CD8-positive, alpha-beta memory T cell (primary cell): ENCODE measurements around the gene GRAP. TPM values are rescaled to one million over a fixed set of nuclear protein-coding genes. Genes with fewer than 3 reads are reported as not detected.

Source experiments
- CTCF ChIA-PET: fragments of 350-600 bp; sonication (Branson Sonifier 250); formaldehyde crosslinking; loops from one replicate; lab custom pipeline; 2021; ENCODE audit warnings: antibody characterized with exemption; lab: Charles Lee
- POLR2A ChIA-PET: fragments of 350-600 bp; sonication (Branson Sonifier 250); formaldehyde crosslinking; loops from one replicate; lab custom pipeline; 2021; ENCODE audit warnings: antibody characterized with exemption; lab: Charles Lee
- DNase-seq, 5 donors: peaks; one replicate each; pipeline versions ENCODE4 v3.0.0 to v3.0.0-alpha.2; 2020 to 2022; ENCODE audit warnings: mixed read lengths in 1 of 5
- H3K27ac ChIP-seq: one replicate; pipeline ENCODE4 v1.7.0; 2013; ENCODE audit warnings: low read depth, mild to moderate bottlenecking, low read length, moderate library complexity
- H3K27me3 ChIP-seq: 2 replicates; pipeline ENCODE4 v1.7.0; 2013; ENCODE audit warnings: low read length, mild to moderate bottlenecking; ENCODE audit not compliant: insufficient read depth, poor library complexity, severe bottlenecking
- H3K36me3 ChIP-seq: 2 replicates; pipeline ENCODE4 v1.7.0; 2013; ENCODE audit warnings: mild to moderate bottlenecking, low read length, moderate library complexity; ENCODE audit not compliant: insufficient read depth
- H3K4me1 ChIP-seq: 2 replicates; pipeline ENCODE4 v1.7.0; 2013; ENCODE audit warnings: mild to moderate bottlenecking, low read length, moderate library complexity; ENCODE audit not compliant: insufficient read depth
- H3K4me3 ChIP-seq: 2 replicates; pipeline ENCODE4 v1.7.0; 2013; ENCODE audit warnings: mild to moderate bottlenecking, low read length
- H3K9me3 ChIP-seq: 2 replicates; pipeline ENCODE4 v1.7.0; 2013; ENCODE audit warnings: mild to moderate bottlenecking, low read length
- H3K27ac Mint-ChIP-seq, 8 donors: one replicate each; pipeline ENCODE4 v1.8.0; 2020 to 2021; ENCODE audit warnings: mixed read lengths in 8 of 8, mild to moderate bottlenecking in 6 of 8, inconsistent platforms in 3 of 8, moderate library complexity in 3 of 8
- H3K27me3 Mint-ChIP-seq, 2 donors: one replicate each; pipeline ENCODE4 v1.8.0; 2020 to 2021; ENCODE audit warnings: mixed read lengths in 2 of 2, mild to moderate bottlenecking in 1 of 2, moderate library complexity in 1 of 2
- H3K36me3 Mint-ChIP-seq, 3 donors: one replicate each; pipeline ENCODE4 v1.8.0; 2020 to 2021; ENCODE audit warnings: mixed read lengths in 3 of 3, inconsistent platforms in 1 of 3, mild to moderate bottlenecking in 1 of 3
- H3K4me1 Mint-ChIP-seq, 3 donors: one replicate each; pipeline ENCODE4 v1.8.0; 2020 to 2021; ENCODE audit warnings: mixed read lengths in 3 of 3, inconsistent platforms in 1 of 3, mild to moderate bottlenecking in 1 of 3
- H3K4me3 Mint-ChIP-seq, 7 donors: one replicate each; pipeline ENCODE4 v1.8.0; 2020 to 2021; ENCODE audit warnings: mixed read lengths in 7 of 7, mild to moderate bottlenecking in 6 of 7, moderate library complexity in 4 of 7, inconsistent platforms in 2 of 7
- H3K9me3 Mint-ChIP-seq, 5 donors: one replicate each; pipeline ENCODE4 v1.8.0; 2020 to 2022; ENCODE audit warnings: mixed read lengths in 5 of 5, mild to moderate bottlenecking in 3 of 5, moderate library complexity in 2 of 5, inconsistent platforms in 1 of 5
- polyA plus RNA-seq: library from polyadenylated mRNA; unstranded; fragments of 300-500 nt; fragmentation: Illumina TruSeq; gene quantifications from one replicate; pipeline ENCODE4 v1.2.3, GENCODE V29; 2021
- total RNA-seq, 2 experiments: library from RNA; stranded (reverse); gene quantifications; one replicate each; pipeline ENCODE4 v1.2.3, GENCODE V29; 2021

Gene GRAP
- total and polyA plus RNA-seq, 3 experiments from 2014 or later: 7.9 to 36.2 (median 10.1) TPM

DNA sequence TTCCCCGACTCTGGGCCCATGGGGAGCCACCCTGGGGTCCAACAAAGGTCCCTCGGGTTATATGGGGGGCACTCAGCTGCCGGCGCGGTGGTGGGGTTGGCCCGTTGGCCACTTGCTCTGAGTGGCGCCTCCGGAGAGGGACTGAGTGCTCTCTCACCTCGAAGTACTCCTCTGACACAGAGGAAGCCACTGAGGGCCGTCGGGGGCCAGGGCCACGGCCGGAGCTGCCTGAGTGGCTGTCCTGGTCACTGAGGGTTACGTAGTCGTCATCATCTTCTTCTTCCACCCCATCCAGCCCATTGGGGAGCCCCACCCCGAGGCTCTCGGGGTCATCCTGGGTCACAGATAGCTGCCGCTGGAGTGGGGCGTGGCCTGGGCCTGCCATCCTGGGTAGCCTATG lies 69.1 kb downstream of the GRAP start:
- Mint-ChIP-seq H3K4me1 (no peaks in the 10 kb centered on the region), H3K9me3 (no peaks in the 10 kb centered on the region), H3K36me3 (peaks cover 0 to 62% (median 0%) of the 10 kb centered on the region in 3 donors), H3K27ac (peak overlapping the region in 1 of 8 donors; percentile 37), H3K27me3 (no peaks in the 10 kb centered on the region), H3K4me3 (no peak overlapping the region)
- H3K36me3 ChIP-seq: no peaks in the 10 kb centered on the region
- no peaks in the 10 kb centered on the region for H3K4me1 ChIP-seq
- ChIA-PET POLR2A (no interaction called here), CTCF (interaction anchor here (1.0 to 1.2 kb wide), 2 partner anchors 16 to 17 kb away, joined by 3 to 4 read pairs; no protein-coding TSS in a partner anchor)
- no peaks in the 10 kb centered on the region for H3K27me3 ChIP-seq
- H3K9me3 ChIP-seq: no peaks in the 10 kb centered on the region
- H3K27ac ChIP-seq: no peak overlapping the region
- no peak for DNase-seq
- no peak overlapping the region for H3K4me3 ChIP-seq

DNA sequence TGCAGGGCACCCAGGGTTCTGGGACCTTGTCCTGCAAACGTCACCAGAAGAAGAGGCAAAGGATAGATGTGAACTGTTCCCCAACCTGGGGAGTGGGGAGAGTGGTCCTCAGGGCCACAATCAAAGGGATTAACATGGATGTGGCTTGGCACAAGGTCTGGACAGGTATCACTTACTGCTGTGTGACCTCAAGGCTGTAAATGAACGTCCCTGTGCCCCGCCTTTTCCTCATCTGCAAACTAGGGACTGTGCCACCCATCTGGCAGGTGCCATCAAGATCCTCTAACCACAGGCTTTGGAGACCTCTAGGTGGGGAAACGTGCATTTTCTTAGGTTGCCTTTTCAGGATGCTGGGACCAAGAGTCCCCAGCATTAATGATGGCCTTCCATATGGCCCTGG lies 69.7 kb downstream of the GRAP start:
- ChIA-PET POLR2A (no interaction called here), CTCF (interaction anchor here (1.2 kb wide), 1 partner anchor 16 kb away, joined by 4 read pairs; no protein-coding TSS in a partner anchor)
- Mint-ChIP-seq H3K27ac (no peak overlapping the region), H3K4me3 (no peak overlapping the region), H3K4me1 (no peaks in the 10 kb centered on the region), H3K36me3 (peaks cover 0 to 66% (median 0%) of the 10 kb centered on the region in 3 donors), H3K9me3 (no peaks in the 10 kb centered on the region), H3K27me3 (no peaks in the 10 kb centered on the region)
- no peak overlapping the region for H3K27ac ChIP-seq
- no peak overlapping the region for H3K4me3 ChIP-seq
- DNase-seq: no peak
- no peaks in the 10 kb centered on the region for H3K4me1 ChIP-seq
- no peaks in the 10 kb centered on the region for H3K9me3 ChIP-seq
- H3K36me3 ChIP-seq: no peaks in the 10 kb centered on the region
- H3K27me3 ChIP-seq: no peaks in the 10 kb centered on the region

DNA sequence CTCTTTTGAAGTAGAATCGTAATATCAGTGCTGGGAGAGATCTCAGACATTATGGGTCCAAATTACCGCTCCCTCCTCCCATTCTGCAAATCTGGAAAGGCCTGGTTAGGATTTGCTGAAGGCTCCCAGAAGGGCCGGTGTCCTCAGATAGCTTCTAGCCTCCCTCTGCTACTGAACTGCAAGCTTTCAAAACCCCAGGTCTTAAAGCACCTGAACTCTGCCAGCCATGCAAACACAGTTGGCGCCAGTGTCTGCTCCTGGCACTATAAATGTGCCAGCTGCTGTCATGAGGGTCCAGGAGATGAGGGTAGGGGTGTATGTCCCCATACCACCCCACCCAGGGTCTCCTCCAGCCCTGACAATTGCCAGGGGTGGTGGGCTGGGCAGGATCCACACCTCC lies 70.6 kb downstream of the GRAP start:
- peaks cover 0 to 68% (median 0%) of the 10 kb centered on the region in 3 donors for H3K36me3 Mint-ChIP-seq
- Histone ChIP-seq H3K4me3 (no peak overlapping the region), H3K4me1 (no peaks in the 10 kb centered on the region), H3K9me3 (no peaks in the 10 kb centered on the region), H3K27ac (no peak overlapping the region), H3K27me3 (no peaks in the 10 kb centered on the region), H3K36me3 (no peaks in the 10 kb centered on the region)
- no peaks in the 10 kb centered on the region for H3K4me1 Mint-ChIP-seq
- ChIA-PET CTCF (interaction anchor here (0.6 kb wide), 1 partner anchor 16 kb away, joined by 3 read pairs; no protein-coding TSS in a partner anchor), POLR2A (no interaction called here)
- H3K9me3 Mint-ChIP-seq: no peaks in the 10 kb centered on the region
- DNase-seq: no peak
- no peaks in the 10 kb centered on the region for H3K27me3 Mint-ChIP-seq
- H3K4me3 Mint-ChIP-seq: no peak overlapping the region
- peak overlapping the region in 1 of 8 donors; percentile 15 for H3K27ac Mint-ChIP-seq

DNA sequence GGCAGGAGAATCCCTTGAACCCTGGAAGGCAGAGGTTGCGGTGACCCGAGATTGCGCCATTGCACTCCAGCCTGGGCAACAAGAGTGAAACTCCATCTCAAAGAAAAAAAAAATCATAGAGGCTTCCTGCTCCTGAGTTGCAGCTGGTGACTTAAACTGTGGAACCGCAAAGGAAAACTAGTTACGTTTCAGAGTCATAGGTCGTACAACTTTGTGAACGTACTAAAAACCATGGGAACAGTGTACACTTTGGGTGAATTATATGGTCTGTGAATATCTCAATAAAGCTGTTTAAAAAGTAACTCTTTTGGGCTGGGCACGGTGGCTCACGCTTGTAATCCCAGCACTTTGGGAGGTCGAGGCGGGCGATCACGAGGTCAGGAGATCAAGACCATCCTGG lies 71.2 kb downstream of the GRAP start:
- H3K9me3 ChIP-seq: no peaks in the 10 kb centered on the region
- Mint-ChIP-seq H3K9me3 (no peaks in the 10 kb centered on the region), H3K36me3 (peaks cover 0 to 69% (median 0%) of the 10 kb centered on the region in 3 donors), H3K4me3 (no peak overlapping the region), H3K4me1 (no peaks in the 10 kb centered on the region), H3K27me3 (no peaks in the 10 kb centered on the region), H3K27ac (no peak overlapping the region)
- H3K27me3 ChIP-seq: no peaks in the 10 kb centered on the region
- POLR2A ChIA-PET: interaction anchor here (0.5 kb wide), 1 partner anchor 79 kb away, joined by 8 read pairs; no protein-coding TSS in a partner anchor
- H3K27ac ChIP-seq: no peak overlapping the region
- no peak for DNase-seq
- no peaks in the 10 kb centered on the region for H3K4me1 ChIP-seq
- no peak overlapping the region for H3K4me3 ChIP-seq
- CTCF ChIA-PET: interaction anchor here (0.6 kb wide), 1 partner anchor 17 kb away, joined by 3 read pairs; no protein-coding TSS in a partner anchor
- no peaks in the 10 kb centered on the region for H3K36me3 ChIP-seq

DNA sequence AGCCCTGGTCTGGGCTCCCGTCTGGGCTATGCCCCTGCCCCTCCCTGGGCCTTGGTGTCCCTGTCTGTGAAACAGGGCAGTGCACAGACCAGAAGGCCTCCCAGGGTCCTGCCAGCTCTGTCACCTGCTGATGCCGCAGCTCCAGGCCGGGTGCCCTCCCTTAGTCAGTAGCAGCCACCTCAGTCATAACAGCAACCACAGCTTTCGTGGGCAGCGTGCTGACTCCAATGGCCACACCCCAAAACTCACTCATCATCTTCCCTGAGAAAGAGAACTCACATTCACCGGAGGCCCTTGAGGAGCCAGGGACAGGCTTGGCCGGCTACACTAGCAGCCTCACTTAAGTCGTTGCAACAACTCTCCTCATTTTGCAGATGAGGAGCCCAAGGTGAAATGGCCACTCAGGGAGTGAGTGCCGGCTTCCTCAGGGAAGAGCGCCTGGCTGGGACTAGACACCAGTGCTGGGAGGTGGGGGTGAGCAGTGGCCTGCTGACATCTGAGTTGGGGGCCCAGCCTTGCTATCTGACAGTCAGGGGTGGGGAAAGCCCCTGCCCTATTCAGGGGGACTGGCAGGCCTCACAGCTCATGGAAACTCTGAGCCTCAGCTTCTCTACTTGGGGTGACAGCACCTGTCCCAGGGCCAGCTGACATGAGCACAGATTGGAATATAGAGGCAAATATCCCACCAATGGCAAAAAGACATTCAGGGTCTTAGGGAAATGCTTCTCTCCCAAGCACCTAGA lies 72.2 kb downstream of the GRAP start:
- Histone ChIP-seq H3K4me3 (no peak overlapping the region), H3K9me3 (no peaks in the 10 kb centered on the region), H3K27ac (no peak overlapping the region), H3K27me3 (no peaks in the 10 kb centered on the region), H3K36me3 (no peaks in the 10 kb centered on the region), H3K4me1 (no peaks in the 10 kb centered on the region)
- peak overlapping the region in 1 of 8 donors; percentile 58 for H3K27ac Mint-ChIP-seq
- no peaks in the 10 kb centered on the region for H3K27me3 Mint-ChIP-seq
- H3K9me3 Mint-ChIP-seq: no peaks in the 10 kb centered on the region
- H3K4me1 Mint-ChIP-seq: peaks cover 0 to 9% (median 2%) of the 10 kb centered on the region in 3 donors
- ChIA-PET POLR2A (interaction anchor here (0.5 kb wide), 1 partner anchor 78 kb away, joined by 8 read pairs; no protein-coding TSS in a partner anchor), CTCF (interaction anchor here (1.3 kb wide), 1 partner anchor 13 kb away, joined by 3 read pairs; no protein-coding TSS in a partner anchor)
- H3K36me3 Mint-ChIP-seq: peaks cover 0 to 66% (median 0%) of the 10 kb centered on the region in 3 donors
- DNase-seq: no peak
- no peak overlapping the region for H3K4me3 Mint-ChIP-seq

DNA sequence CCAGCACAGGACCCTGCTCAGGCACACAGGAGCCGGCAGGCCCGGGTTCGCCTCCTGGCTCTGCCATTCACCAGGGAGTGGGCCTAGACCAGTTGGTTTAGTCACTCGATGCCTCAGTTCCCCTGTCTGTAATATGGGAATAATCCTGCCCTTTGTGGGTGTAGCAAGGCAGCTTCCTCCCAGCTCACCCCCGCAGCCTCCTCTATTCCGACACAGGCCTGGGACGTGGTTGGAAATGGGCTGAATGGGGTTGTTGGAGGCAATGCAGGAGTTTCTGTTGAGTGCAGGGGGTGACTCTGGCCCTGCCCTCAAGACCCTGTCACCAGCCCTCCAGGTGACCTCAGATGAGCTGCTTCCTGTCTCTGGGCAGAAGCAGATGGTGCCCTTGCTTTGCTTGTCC lies 75.0 kb downstream of the GRAP start:
- Histone ChIP-seq H3K27me3 (no peaks in the 10 kb centered on the region), H3K36me3 (no peaks in the 10 kb centered on the region), H3K4me1 (no peaks in the 10 kb centered on the region), H3K4me3 (no peak overlapping the region), H3K27ac (no peak overlapping the region), H3K9me3 (no peaks in the 10 kb centered on the region)
- ChIA-PET POLR2A (no interaction called here), CTCF (interaction anchor here (1.5 kb wide), 1 partner anchor 11 kb away, joined by 6 read pairs; no protein-coding TSS in a partner anchor)
- Mint-ChIP-seq H3K9me3 (no peaks in the 10 kb centered on the region), H3K27me3 (no peaks in the 10 kb centered on the region), H3K4me3 (no peak overlapping the region), H3K27ac (no peak overlapping the region), H3K4me1 (peaks cover 0 to 11% (median 3%) of the 10 kb centered on the region in 3 donors), H3K36me3 (peaks cover 0 to 40% (median 0%) of the 10 kb centered on the region in 3 donors)
- DNase-seq: no peak

Other genes starting within 250 kb of the GRAP start
- gene PRPSAP2, start 188.8 kb downstream of the GRAP start, total RNA-seq: 10 to 100 TPM; 49.7 to 51.6 TPM
- gene PRPSAP2, start 188.8 kb downstream of the GRAP start, polyA plus RNA-seq: 38.4 TPM
- gene SLC5A10, start 94.8 kb downstream of the GRAP start, total RNA-seq: not detected
- gene SLC5A10, start 94.8 kb downstream of the GRAP start, polyA plus RNA-seq: not detected
- 10 to 100 TPM; 13.1 to 14.6 TPM for gene FAM83G, start 42.2 kb downstream of the GRAP start, total RNA-seq
- 7.3 TPM for gene FAM83G, start 42.2 kb downstream of the GRAP start, polyA plus RNA-seq
- 1 to 10 TPM; 2.6 to 3.7 TPM for gene GRAPL, start 80.6 kb upstream of the GRAP start, total RNA-seq
- 1.1 TPM for gene GRAPL, start 80.6 kb upstream of the GRAP start, polyA plus RNA-seq
- 10 to 100 TPM in 1 of 2 experiments, 1 to 10 TPM in 1; 9.0 to 10.4 TPM for gene EPN2, start 190.4 kb upstream of the GRAP start, total RNA-seq
- gene EPN2, start 190.4 kb upstream of the GRAP start, polyA plus RNA-seq: 9.7 TPM